Right forelimb (tissue), 1 donor: ENCODE data around the gene FIS1.
A peak's percentile ranks its signal among the peaks of the same experiment; 100 is the strongest.
"Not testable (repeated sequence)": the region's sequence is repeated elsewhere in the genome, so short reads cannot be mapped to it uniquely, and the experiment has no call there.

Experiments used
- DNase-seq: peaks from one replicate; pipeline ENCODE4 v3.0.0-alpha.2; 2018

FIS1 gene

GRCh38 chr7:101255796-101256195 is 10.9 kb upstream of the FIS1 start:
- no peak for DNase-seq

GRCh38 chr7:101253199-101253598 is 8.3 kb upstream of the FIS1 start:
- not testable (repeated sequence) for DNase-seq

- DNase-seq: peak; percentile 98
Observed at GRCh38 chr7:101251871-101252659, 7.2 kb upstream of the FIS1 start.

GRCh38 chr7:101250324-101250723 is 5.4 kb upstream of the FIS1 start:
- no peak for DNase-seq

- no peak for DNase-seq
Observed at GRCh38 chr7:101248276-101248675, 3.4 kb upstream of the FIS1 start.

GRCh38 chr7:101245147-101245668 is 327 bp upstream of the FIS1 start:
- no peak for DNase-seq

GRCh38 chr7:101243646-101244374 is 1.1 kb downstream of the FIS1 start:
- DNase-seq: no peak

- DNase-seq: no peak
Observed at GRCh38 chr7:101241443-101242349, 3.2 kb downstream of the FIS1 start.

GRCh38 chr7:101241015-101241363 is 3.9 kb downstream of the FIS1 start:
- DNase-seq: no peak

- no peak for DNase-seq
Observed at GRCh38 chr7:101240226-101241014, 4.5 kb downstream of the FIS1 start.

- DNase-seq: no peak
Observed at GRCh38 chr7:101239951-101240220, 5.0 kb downstream of the FIS1 start.

- no peak for DNase-seq
Observed at GRCh38 chr7:101239191-101239950, 5.5 kb downstream of the FIS1 start.

- no peak for DNase-seq
Observed at GRCh38 chr7:101238226-101239182, 6.4 kb downstream of the FIS1 start.

GRCh38 chr7:101237206-101238067 is 7.4 kb downstream of the FIS1 start, which contains the start of gene CLDN15:
TSS of gene CLDN15 (minus strand) at chr7:101237802. CDS start at chr7:101237581, 221 bp downstream.
- DNase-seq: peak; percentile 78

GRCh38 chr7:101236292-101236835 is 8.5 kb downstream of the FIS1 start:
- no peak for DNase-seq

GRCh38 chr7:101235522-101235921 is 9.4 kb downstream of the FIS1 start:
- DNase-seq: no peak

GRCh38 chr7:101235050-101235449 is 9.8 kb downstream of the FIS1 start:
- no peak for DNase-seq

GRCh38 chr7:101234636-101235035 is 10.2 kb downstream of the FIS1 start:
- DNase-seq: no peak
